Fibroblast of lung (primary cell): ENCODE measurements around the gene DNAJB6. TPM values are rescaled to one million over a fixed set of nuclear protein-coding genes. Genes with fewer than 3 reads are reported as not detected.

Source experiments
- DNase-seq, 2 donors: peaks; one replicate each; pipeline versions ENCODE4 v3.0.0 to v3.0.0-alpha.2; 2010; ENCODE audit warnings: low read depth in 2 of 2
- H2AFZ ChIP-seq: 2 replicates; pipeline ENCODE4 v1.5.1; 2012; ENCODE audit warnings: low read length, control low read depth, inconsistent platforms
- H3K27ac ChIP-seq: 2 replicates; pipeline ENCODE4 v1.5.1; 2011; ENCODE audit warnings: low read length, control low read depth; ENCODE audit not compliant: insufficient read depth
- H3K27me3 ChIP-seq: 2 replicates; pipeline ENCODE4 v1.5.1; 2011; ENCODE audit warnings: mild to moderate bottlenecking, low read length; ENCODE audit not compliant: control insufficient read depth, insufficient read depth
- H3K36me3 ChIP-seq: 2 replicates; pipeline ENCODE4 v1.5.1; 2011; ENCODE audit warnings: low read length; ENCODE audit not compliant: control insufficient read depth, insufficient read depth
- H3K4me1 ChIP-seq: 2 replicates; pipeline ENCODE4 v1.5.1; 2011; ENCODE audit warnings: low read length; ENCODE audit not compliant: control insufficient read depth, insufficient read depth; ENCODE audit errors: extremely low read depth
- H3K4me2 ChIP-seq: 2 replicates; pipeline ENCODE4 v1.5.1; 2011; ENCODE audit warnings: low read length, control low read depth; ENCODE audit not compliant: insufficient read depth; ENCODE audit errors: extremely low read depth
- H3K4me3 ChIP-seq, 4 experiments: fragments of 200-600 bp in 1 of 4; sonication (generic) in 1 of 4; replicated peaks in 1 of 4; 2 replicates each; pipeline ENCODE4 v1.5.1; 2011 to 2016; ENCODE audit warnings: low read length in 4 of 4, low read depth in 3 of 4, mild to moderate bottlenecking in 3 of 4, control low read depth in 2 of 4, inconsistent platforms in 1 of 4, mixed read lengths in 1 of 4; ENCODE audit not compliant: insufficient read depth in 1 of 4; ENCODE audit errors: control extremely low read depth in 1 of 4
- H3K79me2 ChIP-seq: 2 replicates; pipeline ENCODE4 v1.5.1; 2012; ENCODE audit warnings: mild to moderate bottlenecking, low read length, inconsistent platforms; ENCODE audit not compliant: control insufficient read depth, insufficient read depth
- H3K9ac ChIP-seq: 2 replicates; pipeline ENCODE4 v1.5.1; 2011; ENCODE audit warnings: mild to moderate bottlenecking, low read length, control low read depth; ENCODE audit not compliant: insufficient read depth
- H3K9me3 ChIP-seq: 2 replicates; pipeline ENCODE4 v1.5.1; 2012; ENCODE audit warnings: low read depth, low read length; ENCODE audit not compliant: control insufficient read depth, insufficient read depth
- H4K20me1 ChIP-seq: 2 replicates; pipeline ENCODE4 v1.5.1; 2011; ENCODE audit warnings: low read length; ENCODE audit not compliant: control insufficient read depth, insufficient read depth; ENCODE audit errors: extremely low read depth
- EZH2 ChIP-seq: IDR thresholded peaks from 2 replicates; pipeline ENCODE4 v1.5.1; 2012; ENCODE audit warnings: low read length, control low read depth, mild to moderate bottlenecking; ENCODE audit errors: missing control alignments
- polyA plus RNA-seq, 2 donors: library from polyadenylated mRNA; depleted of rRNA in 1 of 2; stranded (reverse) in 1 of 2; unstranded in 1 of 2; fragments of >200 nt; gene quantifications; 2 replicates each; pipeline ENCODE4 v1.2.1, GENCODE V29; 2011 to 2012; ENCODE audit warnings: missing spikeins in 1 of 2
- total RNA-seq: library from RNA; depleted of rRNA; stranded (reverse); fragments of >200 nt; gene quantifications from 2 replicates; pipeline ENCODE4 v1.2.1, GENCODE V29; 2014
- TF ChIP-seq, protein P1 (sequence below), 2 donors: IDR thresholded peaks in 1 of 2; conservative IDR thresholded peaks in 1 of 2; 1 replicate in 1 of 2; 2 replicates in 1 of 2; pipeline ENCODE4 v1.5.1; 2011 to 2012; ENCODE audit warnings: low read length in 2 of 2, control low read depth in 1 of 2, inconsistent platforms in 1 of 2, low read depth in 1 of 2, mild to moderate bottlenecking in 1 of 2

DNAJB6 gene
- total and polyA plus RNA-seq, 2 donors (not counting 1 experiment from before 2014, with no cell fraction given), result 86.2 to 117 TPM

DNA sequence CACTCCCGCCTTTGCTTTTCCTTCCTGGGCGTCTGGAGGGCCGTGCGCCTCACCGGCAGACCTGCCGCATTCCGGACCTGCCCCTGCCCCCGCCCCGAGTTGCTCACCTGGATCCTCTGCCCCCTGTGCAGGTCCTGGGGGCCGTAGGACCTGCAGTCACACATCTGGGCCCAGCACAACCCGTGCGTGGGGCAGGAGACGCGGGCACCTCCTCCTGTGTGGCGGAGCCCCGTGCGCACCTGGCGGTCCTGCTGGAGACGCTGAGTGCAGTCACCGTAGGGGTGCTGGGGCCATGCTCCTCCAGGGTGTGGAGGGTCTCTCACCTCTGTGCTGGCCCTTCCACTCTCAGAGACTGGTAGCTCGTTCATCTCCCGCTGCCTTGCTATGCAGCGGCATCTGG is 85.5 kb downstream of the DNAJB6 start:
- Histone ChIP-seq H3K27ac (no peak overlapping the region), H4K20me1 (no peaks in the 10 kb centered on the region), H3K9me3 (no peaks in the 10 kb centered on the region), H3K9ac (no peak overlapping the region), H3K36me3 (peaks cover 1% of the 10 kb centered on the region), H3K4me1 (no peaks in the 10 kb centered on the region), H3K4me3 (no peak overlapping the region), H3K4me2 (no peak overlapping the region), H3K27me3 (no peaks in the 10 kb centered on the region), H2AFZ (no peak overlapping the region), H3K79me2 (no peaks in the 10 kb centered on the region)
- no peak for DNase-seq
- TF ChIP-seq EZH2, result no peak
- TF ChIP-seq, protein P1, sequence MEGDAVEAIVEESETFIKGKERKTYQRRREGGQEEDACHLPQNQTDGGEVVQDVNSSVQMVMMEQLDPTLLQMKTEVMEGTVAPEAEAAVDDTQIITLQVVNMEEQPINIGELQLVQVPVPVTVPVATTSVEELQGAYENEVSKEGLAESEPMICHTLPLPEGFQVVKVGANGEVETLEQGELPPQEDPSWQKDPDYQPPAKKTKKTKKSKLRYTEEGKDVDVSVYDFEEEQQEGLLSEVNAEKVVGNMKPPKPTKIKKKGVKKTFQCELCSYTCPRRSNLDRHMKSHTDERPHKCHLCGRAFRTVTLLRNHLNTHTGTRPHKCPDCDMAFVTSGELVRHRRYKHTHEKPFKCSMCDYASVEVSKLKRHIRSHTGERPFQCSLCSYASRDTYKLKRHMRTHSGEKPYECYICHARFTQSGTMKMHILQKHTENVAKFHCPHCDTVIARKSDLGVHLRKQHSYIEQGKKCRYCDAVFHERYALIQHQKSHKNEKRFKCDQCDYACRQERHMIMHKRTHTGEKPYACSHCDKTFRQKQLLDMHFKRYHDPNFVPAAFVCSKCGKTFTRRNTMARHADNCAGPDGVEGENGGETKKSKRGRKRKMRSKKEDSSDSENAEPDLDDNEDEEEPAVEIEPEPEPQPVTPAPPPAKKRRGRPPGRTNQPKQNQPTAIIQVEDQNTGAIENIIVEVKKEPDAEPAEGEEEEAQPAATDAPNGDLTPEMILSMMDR (conservative IDR thresholded peaks at IDR 0.05 in 1 of 2, IDR thresholded peaks at IDR 0.05 in 1 of 2; ENCODE audit: low read depth in 1 of 2, low read length in 2 of 2), result no peak

DNA sequence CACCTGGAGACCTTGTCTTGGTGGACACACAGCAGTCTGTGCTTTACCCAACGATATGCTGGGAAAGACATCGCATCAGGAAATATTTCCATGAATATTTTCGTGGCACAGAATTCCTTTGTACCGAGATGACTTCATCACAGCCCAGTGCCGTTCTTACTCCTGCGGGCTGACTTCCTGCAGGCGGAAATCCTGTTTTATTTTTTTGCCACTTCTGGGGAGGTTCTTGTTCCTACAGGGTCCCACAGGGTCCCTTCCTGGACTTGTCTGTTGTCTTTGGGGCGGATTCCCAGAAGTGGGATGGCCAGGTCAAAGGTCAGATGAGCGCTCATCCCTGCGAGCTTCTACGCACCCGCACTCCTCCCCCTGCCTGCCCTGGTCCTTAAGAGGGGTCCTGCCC is 86.5 kb downstream of the DNAJB6 start:
- Histone ChIP-seq H3K4me1 (no peaks in the 10 kb centered on the region), H3K9me3 (no peaks in the 10 kb centered on the region), H3K9ac (no peak overlapping the region), H2AFZ (no peak overlapping the region), H3K27ac (no peak overlapping the region), H3K27me3 (no peaks in the 10 kb centered on the region), H3K79me2 (no peaks in the 10 kb centered on the region), H3K36me3 (peaks cover under 1% of the 10 kb centered on the region), H4K20me1 (no peaks in the 10 kb centered on the region), H3K4me3 (no peak overlapping the region), H3K4me2 (no peak overlapping the region)
- no peak for TF ChIP-seq EZH2
- TF ChIP-seq, protein P1 (conservative IDR thresholded peaks at IDR 0.05 in 1 of 2, IDR thresholded peaks at IDR 0.05 in 1 of 2; ENCODE audit: low read depth in 1 of 2, low read length in 2 of 2), result no peak
- peak in 1 of 2 donors; percentile 20 for DNase-seq

DNA sequence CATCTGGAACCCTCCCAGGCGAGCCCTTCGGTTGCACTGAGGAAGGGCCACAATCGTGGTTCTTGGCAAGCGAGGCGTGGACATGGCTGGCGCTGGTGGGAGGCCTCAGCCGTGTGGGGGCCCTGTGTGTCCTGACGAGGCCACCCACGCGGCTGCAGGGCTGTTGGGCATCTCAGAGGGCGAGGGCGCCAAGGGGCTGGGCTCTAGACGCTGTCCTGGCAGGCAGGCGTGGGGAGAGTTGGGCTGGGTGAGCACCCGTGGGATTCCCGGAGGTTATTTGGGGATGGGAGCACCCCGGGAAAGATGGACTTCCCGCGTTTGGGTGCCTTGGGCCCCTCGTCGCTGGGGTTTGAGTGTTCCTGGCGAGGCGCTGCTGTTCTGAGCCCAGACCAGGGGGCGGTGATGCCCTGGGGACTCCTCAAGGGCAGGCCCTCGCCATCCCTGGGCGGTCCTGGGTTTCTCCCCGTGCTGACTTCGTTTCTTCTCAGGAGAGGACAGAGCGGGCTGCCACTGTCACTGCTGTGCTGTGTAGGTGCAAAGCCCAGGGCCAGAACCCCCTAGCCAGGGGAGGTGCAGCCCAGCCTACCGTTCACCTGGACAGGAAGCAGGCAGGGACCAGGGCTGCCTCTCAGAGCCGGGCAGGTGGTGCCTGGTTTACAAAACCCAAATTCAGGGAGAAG is 87.2 kb downstream of the DNAJB6 start:
- DNase-seq, result no peak
- Histone ChIP-seq H2AFZ (no peak overlapping the region), H3K9me3 (no peaks in the 10 kb centered on the region), H3K27me3 (no peaks in the 10 kb centered on the region), H3K9ac (no peak overlapping the region), H3K4me3 (no peak overlapping the region), H3K4me1 (no peaks in the 10 kb centered on the region), H3K27ac (no peak overlapping the region), H4K20me1 (no peaks in the 10 kb centered on the region), H3K79me2 (no peaks in the 10 kb centered on the region), H3K4me2 (no peak overlapping the region), H3K36me3 (no peaks in the 10 kb centered on the region)
- TF ChIP-seq, protein P1 (conservative IDR thresholded peaks at IDR 0.05 in 1 of 2, IDR thresholded peaks at IDR 0.05 in 1 of 2; ENCODE audit: low read depth in 1 of 2, low read length in 2 of 2), result no peak
- TF ChIP-seq EZH2, result no peak
